PC-9 (cell line): ENCODE measurements around the gene CELF2. TPM values are rescaled to one million over a fixed set of nuclear protein-coding genes. Genes with fewer than 3 reads are reported as not detected.

Experiments used
- BruUV-seq: library from RNA; stranded (reverse); fragments of 400-500 nt; replicated peaks from 2 replicates; lab custom pipeline; 2021; lab: Mats Ljungman, UMichigan
- CTCF ChIA-PET: fragments of 300-600 bp; sonication (Branson Sonifier 250); formaldehyde crosslinking; loops from one replicate; lab custom pipeline; 2022; ENCODE audit warnings: antibody characterized with exemption; lab: Charles Lee
- POLR2A ChIA-PET: fragments of 300-600 bp; sonication (Branson Sonifier 250); formaldehyde crosslinking; loops from one replicate; lab custom pipeline; 2022; ENCODE audit warnings: antibody characterized with exemption; ENCODE audit not compliant: unreplicated experiment; lab: Charles Lee
- DNase-seq, 2 experiments: peaks; one replicate each; pipeline versions ENCODE4 v3.0.0 to v3.0.0-alpha.2; 2015 to 2022; ENCODE audit warnings: mixed read lengths in 1 of 2
- H2AFZ ChIP-seq: fragments of 200-600 bp; sonication (generic); 2 replicates; pipeline ENCODE4 v1.8.1; 2017; ENCODE audit warnings: antibody characterized with exemption
- H3F3A ChIP-seq: fragments of 200-600 bp; sonication (generic); 2 replicates; pipeline ENCODE4 v1.8.1; 2017; ENCODE audit warnings: antibody characterized with exemption, mild to moderate bottlenecking, low read depth; ENCODE audit not compliant: insufficient read depth
- H3K27ac ChIP-seq: fragments of 200-600 bp; sonication (generic); 2 replicates; pipeline ENCODE4 v1.6.1; 2016; ENCODE audit warnings: mixed run types
- H3K27me3 ChIP-seq: fragments of 200-600 bp; sonication (generic); 2 replicates; pipeline ENCODE4 v1.6.1; 2016; ENCODE audit warnings: low read depth, mixed run types; ENCODE audit not compliant: insufficient read depth
- H3K36me3 ChIP-seq: fragments of 200-600 bp; sonication (generic); 2 replicates; pipeline ENCODE4 v1.6.1; 2016; ENCODE audit warnings: low read depth, mixed run types
- H3K4me1 ChIP-seq: fragments of 200-600 bp; sonication (generic); replicated peaks from 2 replicates; pipeline ENCODE4 v1.6.1; 2016; ENCODE audit warnings: mixed run types; ENCODE audit not compliant: insufficient read depth
- H3K4me2 ChIP-seq: fragments of 200-600 bp; sonication (generic); 2 replicates; pipeline ENCODE4 v1.6.1; 2017; ENCODE audit warnings: mixed run types
- H3K4me3 ChIP-seq: fragments of 200-600 bp; sonication (generic); 2 replicates; pipeline ENCODE4 v1.6.1; 2016; ENCODE audit warnings: mixed run types
- H3K79me2 ChIP-seq: fragments of 200-600 bp; sonication (generic); 2 replicates; pipeline ENCODE4 v1.6.1; 2017; ENCODE audit warnings: low read depth, mixed run types
- H3K9me2 ChIP-seq: fragments of 200-600 bp; sonication (generic); 2 replicates; pipeline ENCODE4 v1.8.1; 2017; ENCODE audit warnings: mild to moderate bottlenecking; ENCODE audit not compliant: insufficient read depth
- H3K9me3 ChIP-seq: fragments of 200-600 bp; sonication (generic); 2 replicates; pipeline ENCODE4 v1.8.1; 2016; ENCODE audit warnings: low read depth; ENCODE audit not compliant: insufficient read depth
- H4K20me1 ChIP-seq: fragments of 200-600 bp; sonication (generic); 2 replicates; pipeline ENCODE4 v1.8.1; 2017; ENCODE audit not compliant: insufficient read depth
- EZH2 ChIP-seq: fragments of 200-600 bp; sonication (generic); IDR thresholded peaks from 2 replicates; pipeline ENCODE4 v1.8.0; 2017; ENCODE audit warnings: antibody characterized with exemption, low read depth
- intact Hi-C: fragments of 100-400 bp; cut with micrococcal nuclease; formaldehyde crosslinking; loops from one replicate; pipeline ENCODE4 v1.10.0; 2022; ENCODE audit not compliant: unreplicated experiment
- total RNA-seq: library from RNA; stranded (reverse); gene quantifications from 2 replicates; pipeline ENCODE4 v1.2.3, GENCODE V29; 2021
- TF ChIP-seq, protein P1 (sequence below): fragments of 200-600 bp; sonication (generic); conservative IDR thresholded peaks from 2 replicates; pipeline ENCODE4 v1.6.1; 2017; ENCODE audit warnings: mixed run types, antibody characterized with exemption, mild to moderate bottlenecking, moderate library complexity

The CELF2 gene
- total RNA-seq, 1 experiment from 2014 or later, result not detected

DNA sequence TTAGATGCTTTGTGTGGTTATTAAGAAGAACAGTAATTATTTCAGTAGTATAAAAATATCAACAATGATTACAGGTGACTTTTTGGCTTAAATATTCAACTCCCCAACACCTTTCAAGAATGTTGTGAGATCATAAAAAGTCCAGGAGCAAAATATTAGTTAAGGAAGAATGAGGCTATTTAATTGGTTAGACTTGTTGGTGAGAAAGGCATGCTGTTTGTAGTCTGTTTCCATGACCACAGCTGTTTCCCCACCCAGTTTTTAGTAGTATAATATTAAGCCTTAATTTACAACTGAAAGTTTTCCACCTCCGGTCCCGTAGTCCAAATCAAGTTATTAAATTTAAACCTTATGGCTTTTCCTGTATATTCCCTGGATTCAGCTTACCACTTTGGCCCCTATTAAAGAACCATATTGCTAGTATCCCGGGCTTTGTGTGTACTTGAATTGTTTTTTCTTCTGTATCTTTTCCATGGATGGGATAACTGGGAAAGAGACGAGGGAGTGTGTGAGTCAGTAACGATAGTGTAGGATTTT is 133.3 kb downstream of the CELF2 start:
- H2AFZ ChIP-seq, result no peak overlapping the region
- no peaks in the 10 kb centered on the region for H3F3A ChIP-seq
- no peak overlapping the region for H3K4me3 ChIP-seq
- ChIA-PET POLR2A (no interaction called here), CTCF (no interaction called here)
- DNase-seq, result no peak
- H4K20me1 ChIP-seq, result no peaks in the 10 kb centered on the region
- no peak overlapping the region for H3K27ac ChIP-seq
- H3K4me1 ChIP-seq, result no peaks in the 10 kb centered on the region
- no peak overlapping the region for H3K4me2 ChIP-seq
- intact Hi-C loops, result no loop called here
- no TSS peak for BruUV-seq
- H3K79me2 ChIP-seq, result no peaks in the 10 kb centered on the region
- TF ChIP-seq, protein P1, sequence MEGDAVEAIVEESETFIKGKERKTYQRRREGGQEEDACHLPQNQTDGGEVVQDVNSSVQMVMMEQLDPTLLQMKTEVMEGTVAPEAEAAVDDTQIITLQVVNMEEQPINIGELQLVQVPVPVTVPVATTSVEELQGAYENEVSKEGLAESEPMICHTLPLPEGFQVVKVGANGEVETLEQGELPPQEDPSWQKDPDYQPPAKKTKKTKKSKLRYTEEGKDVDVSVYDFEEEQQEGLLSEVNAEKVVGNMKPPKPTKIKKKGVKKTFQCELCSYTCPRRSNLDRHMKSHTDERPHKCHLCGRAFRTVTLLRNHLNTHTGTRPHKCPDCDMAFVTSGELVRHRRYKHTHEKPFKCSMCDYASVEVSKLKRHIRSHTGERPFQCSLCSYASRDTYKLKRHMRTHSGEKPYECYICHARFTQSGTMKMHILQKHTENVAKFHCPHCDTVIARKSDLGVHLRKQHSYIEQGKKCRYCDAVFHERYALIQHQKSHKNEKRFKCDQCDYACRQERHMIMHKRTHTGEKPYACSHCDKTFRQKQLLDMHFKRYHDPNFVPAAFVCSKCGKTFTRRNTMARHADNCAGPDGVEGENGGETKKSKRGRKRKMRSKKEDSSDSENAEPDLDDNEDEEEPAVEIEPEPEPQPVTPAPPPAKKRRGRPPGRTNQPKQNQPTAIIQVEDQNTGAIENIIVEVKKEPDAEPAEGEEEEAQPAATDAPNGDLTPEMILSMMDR, result no peak
- TF ChIP-seq EZH2, result no peak
- H3K36me3 ChIP-seq, result no peaks in the 10 kb centered on the region
- H3K27me3 ChIP-seq, result peaks cover 40% of the 10 kb centered on the region
- H3K9me2 ChIP-seq, result no peaks in the 10 kb centered on the region
- no peaks in the 10 kb centered on the region for H3K9me3 ChIP-seq

DNA sequence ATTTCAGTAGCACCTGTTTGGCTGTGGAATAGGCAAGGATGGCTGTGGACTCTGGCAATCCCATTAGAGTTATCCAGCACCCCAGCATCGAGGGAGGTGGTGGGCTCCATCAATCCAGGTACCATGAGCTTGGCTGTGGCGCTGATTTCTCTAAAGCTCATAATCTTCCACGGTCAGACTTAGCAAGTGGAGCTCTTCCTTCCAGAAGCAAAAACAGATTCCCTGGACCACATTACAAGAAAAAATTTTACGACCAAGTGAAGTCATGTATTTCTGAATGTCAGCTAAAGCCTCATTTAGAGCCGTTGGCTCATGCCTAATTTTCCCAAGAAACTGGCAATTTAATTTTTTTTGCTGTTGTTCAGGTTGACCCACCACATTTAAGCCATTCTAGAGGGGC is 135.1 kb downstream of the CELF2 start:
- Histone ChIP-seq H3K9me3 (no peaks in the 10 kb centered on the region), H3K4me3 (no peak overlapping the region), H2AFZ (no peak overlapping the region), H3K4me2 (no peak overlapping the region), H3K27me3 (peaks cover 47% of the 10 kb centered on the region), H3K4me1 (no peaks in the 10 kb centered on the region), H4K20me1 (no peaks in the 10 kb centered on the region), H3K36me3 (no peaks in the 10 kb centered on the region), H3K9me2 (no peaks in the 10 kb centered on the region), H3F3A (no peaks in the 10 kb centered on the region), H3K27ac (no peak overlapping the region), H3K79me2 (no peaks in the 10 kb centered on the region)
- ChIA-PET POLR2A (no interaction called here), CTCF (no interaction called here)
- DNase-seq, result no peak
- BruUV-seq, result no TSS peak
- no peak for TF ChIP-seq EZH2
- TF ChIP-seq, protein P1, result no peak
- intact Hi-C loops, result no loop called here

DNA sequence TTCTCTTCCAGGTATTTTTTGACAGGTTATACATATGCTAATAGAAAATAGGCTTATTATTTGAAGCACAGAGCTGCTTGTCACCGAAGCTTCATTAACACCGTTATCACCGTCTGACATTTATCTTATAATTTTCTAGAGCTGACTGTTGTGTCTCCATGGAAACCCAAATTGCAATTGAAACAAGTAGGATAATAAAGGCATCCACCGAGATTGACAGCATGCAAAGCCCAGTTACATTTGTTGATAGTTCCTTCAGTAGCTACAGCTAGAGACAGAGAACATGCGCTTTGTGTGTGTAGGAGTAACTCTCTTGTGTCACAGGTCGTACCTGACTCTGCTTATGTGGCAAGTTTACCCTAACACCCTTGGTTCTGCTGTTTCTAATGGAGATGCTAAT is 135.6 kb downstream of the CELF2 start:
- Histone ChIP-seq H3K4me1 (no peaks in the 10 kb centered on the region), H3F3A (no peaks in the 10 kb centered on the region), H2AFZ (no peak overlapping the region), H3K79me2 (no peaks in the 10 kb centered on the region), H3K9me2 (no peaks in the 10 kb centered on the region), H3K36me3 (no peaks in the 10 kb centered on the region), H3K9me3 (no peaks in the 10 kb centered on the region), H3K27ac (no peak overlapping the region), H3K27me3 (peaks cover 46% of the 10 kb centered on the region), H3K4me2 (no peak overlapping the region), H3K4me3 (no peak overlapping the region), H4K20me1 (no peaks in the 10 kb centered on the region)
- no peak for DNase-seq
- BruUV-seq, result no TSS peak
- CTCF ChIA-PET, result no interaction called here
- TF ChIP-seq EZH2, result no peak
- TF ChIP-seq, protein P1, result no peak
- POLR2A ChIA-PET, result no interaction called here
- intact Hi-C loops, result no loop called here
